Right lobe of liver (tissue), 6 donors: ENCODE results near the gene STPG1. TPM values are rescaled to one million over a fixed set of nuclear protein-coding genes. Genes with fewer than 3 reads are reported as not detected.

ENCODE experiments used
- ATAC-seq, 4 donors: fragments of 200-7000 bp; cut with Tn5 transposase; one replicate each; pipeline ENCODE4 v1.9.1; 2020; ENCODE audit warnings: mild to moderate bottlenecking in 4 of 4, moderate library complexity in 4 of 4
- DNase-seq, 3 donors: peaks; one replicate each; pipeline ENCODE4 v3.0.0-alpha.2; 2020
- H3K27ac ChIP-seq, 3 donors: fragments of 200-600 bp; one replicate each; pipeline ENCODE4 v1.8.0; 2022
- H3K27me3 ChIP-seq, 2 donors: fragments of 200-600 bp; one replicate each; pipeline ENCODE4 v1.8.0; 2022
- H3K36me3 ChIP-seq, 4 donors: fragments of 200-600 bp; sonication (generic) in 1 of 4; one replicate each; pipeline versions ENCODE4 v1.5.1 to v1.8.0; 2017 to 2022; ENCODE audit warnings: control low read depth in 1 of 4
- H3K4me1 ChIP-seq, 4 donors: fragments of 200-600 bp; sonication (generic) in 1 of 4; one replicate each; pipeline versions ENCODE4 v1.5.1 to v1.8.0; 2017 to 2022; ENCODE audit warnings: control low read depth in 1 of 4
- H3K4me3 ChIP-seq, 3 donors: fragments of 200-600 bp; one replicate each; pipeline ENCODE4 v1.8.0; 2022
- H3K9me3 ChIP-seq, 4 donors: fragments of 200-600 bp; sonication (generic) in 1 of 4; one replicate each; pipeline versions ENCODE4 v1.5.1 to v1.8.0; 2017 to 2022; ENCODE audit warnings: control low read depth in 1 of 4
- POLR2A ChIP-seq: fragments of 450-650 bp; IDR thresholded peaks from one replicate; pipeline ENCODE4 v1.6.1; 2017; ENCODE audit warnings: antibody characterized with exemption, mild to moderate bottlenecking
- WGBS: methylation state at CpG from one replicate; pipeline ENCODE4 v1.1.6; 2018; ENCODE audit warnings: low coverage, low lambda C conversion rate; ENCODE audit not compliant: insufficient coverage; ENCODE audit errors: missing lambda C conversion rate; 5-methylcytosine and 5-hydroxymethylcytosine counted together
- intact Hi-C, 2 donors: fragments of 100-400 bp; cut with DNase I; formaldehyde crosslinking; loops; one replicate each; pipeline versions ENCODE4 v1.11.2 to v1.14.1; 2022
- total RNA-seq, 6 experiments: library from RNA; depleted of rRNA in 2 of 6; stranded (reverse); fragments of >200 nt in 2 of 6; fragmentation: NEBNext Ultra II Directional in 3 of 6; extraction: Animal tissue kit (Norgen Biotek cat#: 25700) in 3 of 6; gene quantifications; one replicate each; pipeline versions ENCODE4 v1.1.0 to v1.2.4, GENCODE V29; 2016 to 2023
- TF ChIP-seq, protein P1 (sequence below), 4 donors: fragments of 200-600 bp in 3 of 4; fragments of 450-650 bp in 1 of 4; IDR thresholded peaks; one replicate each; pipeline versions ENCODE4 v1.5.1 to v1.8.0; 2016 to 2022; ENCODE audit warnings: antibody characterized with exemption in 4 of 4, mild to moderate bottlenecking in 2 of 4
- donor health status: DM: no; HTN: yes; CAD: no.
- donor health status: DM: no; HTN: no; CAD: no.
- donor health status: DM: no; HTN: no; CAD: no.
- donor health status: DM: no; HTN: yes; CAD: no.
- donor health status: DM: no; HTN: yes; CAD: no.

The STPG1 gene
- total RNA-seq, 6 experiments from 2014 or later, result 1.0 to 3.6 (median 1.7) TPM

- Histone ChIP-seq H3K9me3 (no peaks in the 10 kb centered on the region), H3K4me3 (no peak overlapping the region), H3K4me1 (no peaks in the 10 kb centered on the region), H3K27me3 (no peaks in the 10 kb centered on the region), H3K36me3 (no peaks in the 10 kb centered on the region), H3K27ac (no peak overlapping the region)
- ATAC-seq, result no peak
- no peak for TF ChIP-seq POLR2A
- TF ChIP-seq, protein P1, sequence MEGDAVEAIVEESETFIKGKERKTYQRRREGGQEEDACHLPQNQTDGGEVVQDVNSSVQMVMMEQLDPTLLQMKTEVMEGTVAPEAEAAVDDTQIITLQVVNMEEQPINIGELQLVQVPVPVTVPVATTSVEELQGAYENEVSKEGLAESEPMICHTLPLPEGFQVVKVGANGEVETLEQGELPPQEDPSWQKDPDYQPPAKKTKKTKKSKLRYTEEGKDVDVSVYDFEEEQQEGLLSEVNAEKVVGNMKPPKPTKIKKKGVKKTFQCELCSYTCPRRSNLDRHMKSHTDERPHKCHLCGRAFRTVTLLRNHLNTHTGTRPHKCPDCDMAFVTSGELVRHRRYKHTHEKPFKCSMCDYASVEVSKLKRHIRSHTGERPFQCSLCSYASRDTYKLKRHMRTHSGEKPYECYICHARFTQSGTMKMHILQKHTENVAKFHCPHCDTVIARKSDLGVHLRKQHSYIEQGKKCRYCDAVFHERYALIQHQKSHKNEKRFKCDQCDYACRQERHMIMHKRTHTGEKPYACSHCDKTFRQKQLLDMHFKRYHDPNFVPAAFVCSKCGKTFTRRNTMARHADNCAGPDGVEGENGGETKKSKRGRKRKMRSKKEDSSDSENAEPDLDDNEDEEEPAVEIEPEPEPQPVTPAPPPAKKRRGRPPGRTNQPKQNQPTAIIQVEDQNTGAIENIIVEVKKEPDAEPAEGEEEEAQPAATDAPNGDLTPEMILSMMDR (IDR thresholded peaks at IDR 0.05), result no peak
- intact Hi-C loops, result no loop called here
- 71% methylated on average over 2 of the region's 7 CpGs for WGBS
- no peak for DNase-seq
Measured at GRCh38 chr1:24357038-24357437, 56.5 kb downstream of the STPG1 start.

GRCh38 chr1:24355466-24355865 lies 58.1 kb downstream of the STPG1 start:
- TF ChIP-seq, protein P1 (IDR thresholded peaks at IDR 0.05), result no peak
- TF ChIP-seq POLR2A, result no peak
- no peak overlapping the region for H3K4me3 ChIP-seq
- ATAC-seq (no peak), DNase-seq (no peak)
- H3K27me3 ChIP-seq, result no peaks in the 10 kb centered on the region
- intact Hi-C loops, result no loop called here
- no peaks in the 10 kb centered on the region for H3K36me3 ChIP-seq
- no peaks in the 10 kb centered on the region for H3K9me3 ChIP-seq
- H3K27ac ChIP-seq, result no peak overlapping the region
- no peaks in the 10 kb centered on the region for H3K4me1 ChIP-seq
- WGBS, result no CpG with 5 or more reads among the region's 3 CpGs

DNA sequence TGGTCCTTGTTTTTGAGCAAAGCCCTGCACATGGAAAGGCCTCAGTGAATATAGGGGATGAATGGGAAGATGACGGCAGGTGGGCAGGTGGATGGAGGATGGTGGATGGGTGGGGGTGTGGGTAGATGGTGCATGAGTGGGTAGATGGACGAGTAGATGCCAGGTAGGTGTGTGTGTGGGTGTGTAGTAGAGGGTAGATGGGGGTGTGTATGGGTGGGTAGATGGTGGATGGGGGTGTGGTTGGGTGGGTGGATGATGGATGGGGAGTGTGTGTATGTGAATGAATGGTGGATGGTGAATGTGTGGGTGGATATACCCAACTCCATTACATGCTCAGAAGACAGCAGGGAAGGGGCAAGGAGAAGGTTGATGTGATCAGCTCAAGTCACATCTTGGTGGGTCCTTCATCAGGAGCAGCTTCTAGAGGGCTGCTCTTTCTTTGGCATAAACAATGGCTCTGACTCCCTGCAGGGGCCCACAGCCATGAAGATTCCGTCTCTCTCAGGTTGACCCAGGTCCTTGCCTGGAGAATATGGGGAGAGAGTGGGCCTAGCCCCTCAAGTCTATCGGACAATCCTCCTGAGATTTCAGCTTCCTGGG lies 60.2 kb downstream of the STPG1 start:
- Histone ChIP-seq H3K4me1 (no peaks in the 10 kb centered on the region), H3K27ac (no peak overlapping the region), H3K9me3 (no peaks in the 10 kb centered on the region), H3K36me3 (no peaks in the 10 kb centered on the region), H3K27me3 (no peaks in the 10 kb centered on the region), H3K4me3 (no peak overlapping the region)
- ATAC-seq (no peak), DNase-seq (no peak)
- intact Hi-C loops, result no loop called here
- TF ChIP-seq, protein P1 (IDR thresholded peaks at IDR 0.05), result no peak
- TF ChIP-seq POLR2A, result no peak
- 75% methylated on average over 2 of the region's 4 CpGs for WGBS

GRCh38 chr1:24351918-24352627 lies 61.5 kb downstream of the STPG1 start:
- Histone ChIP-seq H3K36me3 (no peaks in the 10 kb centered on the region), H3K27ac (no peak overlapping the region), H3K9me3 (no peaks in the 10 kb centered on the region), H3K4me1 (no peaks in the 10 kb centered on the region), H3K27me3 (no peaks in the 10 kb centered on the region), H3K4me3 (no peak overlapping the region)
- intact Hi-C loops, result no loop called here
- ATAC-seq (no peak), DNase-seq (no peak)
- no peak for TF ChIP-seq POLR2A
- TF ChIP-seq, protein P1 (IDR thresholded peaks at IDR 0.05), result no peak
- WGBS, result 51% methylated on average over 4 of the region's 7 CpGs
